ENCODE measurements around the gene ZNF200.

Gene ZNF200

DNA sequence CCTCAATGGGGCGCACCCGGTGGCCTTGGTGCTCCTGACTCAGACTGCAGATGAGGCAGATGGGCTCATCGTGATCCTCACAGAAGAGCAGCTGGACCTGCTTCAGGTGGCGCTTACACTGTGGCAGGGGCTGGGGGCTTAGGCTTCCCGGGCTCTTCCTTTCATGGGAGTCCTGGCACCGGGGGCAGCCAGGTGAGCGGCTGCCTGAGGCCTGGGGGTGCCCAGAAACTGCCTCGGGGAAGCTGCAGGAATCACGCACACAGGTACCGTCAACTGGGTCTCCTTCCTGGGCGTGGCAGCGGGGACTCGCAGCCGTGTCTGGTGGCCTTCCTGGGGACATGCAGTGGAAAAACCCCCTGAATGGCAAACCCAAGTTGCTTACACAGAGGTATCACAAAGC is 14.5 kb upstream of the ZNF200 start:
- DNase-seq = no peak
- Histone ChIP-seq H3K79me2 (ENCODE audit: low read length) (no peaks in the 10 kb centered on the region), H3K9me2 (replicated peaks; ENCODE audit: insufficient read depth, low read length) (no peaks in the 10 kb centered on the region), H3K36me3 (replicated peaks; ENCODE audit: insufficient read depth, low read length) (no peaks in the 10 kb centered on the region), H3K9ac (ENCODE audit: low read length) (no peak overlapping the region), H3K27ac (ENCODE audit: low read length) (no peak overlapping the region), H3K27me3 (replicated peaks; ENCODE audit: insufficient read depth, low read length) (peaks cover 44% of the 10 kb centered on the region), H3F3A (ENCODE audit: insufficient read depth, low read length) (no peaks in the 10 kb centered on the region), H3K4me2 (ENCODE audit: low read depth, low read length) (no peak overlapping the region), H3K4me1 (ENCODE audit: low read length) (no peaks in the 10 kb centered on the region), H4K20me1 (ENCODE audit: insufficient read depth, low read length) (no peaks in the 10 kb centered on the region), H3K4me3 (ENCODE audit: low read length) (no peak overlapping the region), H2AFZ (ENCODE audit: low read length) (no peak overlapping the region), H3K9me3 (replicated peaks; ENCODE audit: insufficient read depth, low read length) (no peaks in the 10 kb centered on the region)
- TF ChIP-seq, protein P1, sequence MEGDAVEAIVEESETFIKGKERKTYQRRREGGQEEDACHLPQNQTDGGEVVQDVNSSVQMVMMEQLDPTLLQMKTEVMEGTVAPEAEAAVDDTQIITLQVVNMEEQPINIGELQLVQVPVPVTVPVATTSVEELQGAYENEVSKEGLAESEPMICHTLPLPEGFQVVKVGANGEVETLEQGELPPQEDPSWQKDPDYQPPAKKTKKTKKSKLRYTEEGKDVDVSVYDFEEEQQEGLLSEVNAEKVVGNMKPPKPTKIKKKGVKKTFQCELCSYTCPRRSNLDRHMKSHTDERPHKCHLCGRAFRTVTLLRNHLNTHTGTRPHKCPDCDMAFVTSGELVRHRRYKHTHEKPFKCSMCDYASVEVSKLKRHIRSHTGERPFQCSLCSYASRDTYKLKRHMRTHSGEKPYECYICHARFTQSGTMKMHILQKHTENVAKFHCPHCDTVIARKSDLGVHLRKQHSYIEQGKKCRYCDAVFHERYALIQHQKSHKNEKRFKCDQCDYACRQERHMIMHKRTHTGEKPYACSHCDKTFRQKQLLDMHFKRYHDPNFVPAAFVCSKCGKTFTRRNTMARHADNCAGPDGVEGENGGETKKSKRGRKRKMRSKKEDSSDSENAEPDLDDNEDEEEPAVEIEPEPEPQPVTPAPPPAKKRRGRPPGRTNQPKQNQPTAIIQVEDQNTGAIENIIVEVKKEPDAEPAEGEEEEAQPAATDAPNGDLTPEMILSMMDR (IDR thresholded peaks at IDR 0.05; ENCODE audit: low read length) = no peak
- TF ChIP-seq EZH2phosphoT487 (IDR thresholded peaks at IDR 0.05; ENCODE audit: low read length) (no peak), EZH2 (optimal IDR thresholded peaks at IDR 0.05; ENCODE audit: low read depth, low read length) (no peak)

DNA sequence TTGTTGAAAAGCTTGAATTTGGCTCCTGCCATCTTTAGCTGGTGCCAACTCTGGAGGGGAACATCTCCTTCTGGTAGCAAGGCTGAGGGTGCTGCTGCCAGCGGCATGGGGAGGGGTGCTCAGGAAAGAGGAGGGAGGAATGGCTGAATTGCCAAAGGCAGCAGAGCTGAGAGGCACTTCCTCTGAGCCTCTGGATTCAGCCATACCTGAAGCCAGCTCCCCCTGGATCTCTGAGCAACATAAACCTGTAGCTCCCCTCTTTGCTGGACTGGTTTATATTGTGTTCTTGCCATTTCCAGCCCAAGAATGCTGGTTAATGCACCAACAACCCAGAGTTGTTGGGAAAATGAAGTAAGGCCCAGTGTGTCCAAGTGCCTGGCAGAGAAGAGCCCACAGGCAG is 14.1 kb upstream of the ZNF200 start:
- DNase-seq = no peak
- TF ChIP-seq EZH2phosphoT487 (IDR thresholded peaks at IDR 0.05; ENCODE audit: low read length) = no peak
- TF ChIP-seq, protein P1 (IDR thresholded peaks at IDR 0.05; ENCODE audit: low read length) = no peak
- TF ChIP-seq EZH2 (optimal IDR thresholded peaks at IDR 0.05; ENCODE audit: low read depth, low read length) = no peak
- Histone ChIP-seq H3K4me1 (ENCODE audit: low read length) (no peaks in the 10 kb centered on the region), H3F3A (ENCODE audit: insufficient read depth, low read length) (no peaks in the 10 kb centered on the region), H2AFZ (ENCODE audit: low read length) (no peak overlapping the region), H3K4me3 (ENCODE audit: low read length) (no peak overlapping the region), H3K9ac (ENCODE audit: low read length) (no peak overlapping the region), H3K4me2 (ENCODE audit: low read depth, low read length) (no peak overlapping the region), H4K20me1 (ENCODE audit: insufficient read depth, low read length) (no peaks in the 10 kb centered on the region), H3K9me2 (replicated peaks; ENCODE audit: insufficient read depth, low read length) (no peaks in the 10 kb centered on the region), H3K27me3 (replicated peaks; ENCODE audit: insufficient read depth, low read length) (peaks cover 44% of the 10 kb centered on the region), H3K27ac (ENCODE audit: low read length) (no peak overlapping the region), H3K79me2 (ENCODE audit: low read length) (no peaks in the 10 kb centered on the region), H3K36me3 (replicated peaks; ENCODE audit: insufficient read depth, low read length) (no peaks in the 10 kb centered on the region), H3K9me3 (replicated peaks; ENCODE audit: insufficient read depth, low read length) (no peaks in the 10 kb centered on the region)

DNA sequence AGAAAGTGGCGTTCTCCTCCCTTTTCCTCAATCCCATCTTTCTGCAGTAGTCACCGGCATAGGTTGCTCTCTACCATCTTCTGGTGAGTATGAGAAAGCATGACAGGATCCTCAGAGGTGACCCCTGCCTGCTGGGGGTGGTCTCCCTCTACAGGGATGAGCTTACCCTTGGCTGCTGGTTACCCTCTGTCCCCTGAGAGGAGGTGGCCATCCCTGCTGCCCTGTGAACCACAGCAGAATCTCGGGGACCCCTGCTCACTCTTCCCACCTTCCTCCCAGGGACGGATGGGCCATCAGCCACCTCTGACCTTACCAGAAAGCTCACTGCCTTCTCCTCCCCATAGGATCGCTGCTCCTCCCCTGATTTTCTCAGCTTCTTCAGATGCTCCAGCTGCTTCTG is 13.6 kb upstream of the ZNF200 start:
- no peaks in the 10 kb centered on the region for H3K9me2 ChIP-seq (replicated peaks; ENCODE audit: insufficient read depth, low read length)
- no peak overlapping the region for H3K27ac ChIP-seq (ENCODE audit: low read length)
- no peak overlapping the region for H3K9ac ChIP-seq (ENCODE audit: low read length)
- no peaks in the 10 kb centered on the region for H3K79me2 ChIP-seq (ENCODE audit: low read length)
- no peak overlapping the region for H2AFZ ChIP-seq (ENCODE audit: low read length)
- no peak overlapping the region for H3K4me3 ChIP-seq (ENCODE audit: low read length)
- no peaks in the 10 kb centered on the region for H3K4me1 ChIP-seq (ENCODE audit: low read length)
- no peaks in the 10 kb centered on the region for H4K20me1 ChIP-seq (ENCODE audit: insufficient read depth, low read length)
- DNase-seq = no peak
- TF ChIP-seq EZH2 (optimal IDR thresholded peaks at IDR 0.05; ENCODE audit: low read depth, low read length) = no peak
- TF ChIP-seq, protein P1 (IDR thresholded peaks at IDR 0.05; ENCODE audit: low read length) = no peak
- no peaks in the 10 kb centered on the region for H3K36me3 ChIP-seq (replicated peaks; ENCODE audit: insufficient read depth, low read length)
- no peaks in the 10 kb centered on the region for H3K9me3 ChIP-seq (replicated peaks; ENCODE audit: insufficient read depth, low read length)
- H3K4me2 ChIP-seq (ENCODE audit: low read depth, low read length) = no peak overlapping the region
- no peaks in the 10 kb centered on the region for H3F3A ChIP-seq (ENCODE audit: insufficient read depth, low read length)
- peaks cover 44% of the 10 kb centered on the region for H3K27me3 ChIP-seq (replicated peaks; ENCODE audit: insufficient read depth, low read length)
